K562 (cell line): ENCODE measurements around the gene ZNF687. TPM values are rescaled to one million over a fixed set of nuclear protein-coding genes. Genes with fewer than 3 reads are reported as not detected.

Experiments
- ATF4 ChIP-seq: fragments of 450-650 bp; formaldehyde crosslinking; IDR thresholded peaks from 2 replicates; pipeline ENCODE4 v1.4.0; 2022; ENCODE audit warnings: mild to moderate bottlenecking, moderate library complexity
- ATF6 ChIP-seq: sonication (generic); formaldehyde crosslinking; IDR thresholded peaks from 2 replicates; pipeline ENCODE4 v1.4.0; 2020; ENCODE audit warnings: mild to moderate bottlenecking, missing genetic modification reagents
- MBD1 ChIP-seq: fragments of 250-450 bp; sonication (Bioruptor Pico); IDR thresholded peaks from 2 replicates; pipeline ENCODE4 v1.8.0; 2022; ENCODE audit warnings: inconsistent platforms
- MIER1 ChIP-seq: fragments of 450-650 bp; IDR thresholded peaks from 2 replicates; pipeline ENCODE4 v1.6.1; 2016; ENCODE audit warnings: antibody characterized with exemption, mild to moderate bottlenecking, low read depth
- REST ChIP-seq, 2 experiments: fragments of 450-650 bp; formaldehyde crosslinking in 1 of 2; IDR thresholded peaks; 2 replicates each; pipeline versions ENCODE4 v1.4.0 to v1.6.1; 2014 to 2020; ENCODE audit warnings: mild to moderate bottlenecking in 2 of 2, borderline replicate concordance in 1 of 2, low read depth in 1 of 2
- STAT6 ChIP-seq: sonication (generic); formaldehyde crosslinking; IDR thresholded peaks from 2 replicates; pipeline ENCODE4 v1.8.1; 2023; ENCODE audit warnings: mild to moderate bottlenecking, missing genetic modification reagents
- SUPT5H ChIP-seq: fragments of 450-650 bp; IDR thresholded peaks from 2 replicates; pipeline ENCODE4 v1.6.1; 2016
- TCF15 ChIP-seq: fragments of 250-450 bp; sonication (Bioruptor Pico); IDR thresholded peaks from 2 replicates; pipeline ENCODE4 v1.8.0; 2022; ENCODE audit warnings: moderate library complexity, mild to moderate bottlenecking, inconsistent platforms
- polyA plus RNA-seq, 8 experiments: library from polyadenylated mRNA; depleted of rRNA in 4 of 8; stranded (reverse) in 5 of 8; unstranded in 3 of 8; fragments of >200 nt; fragmentation: Nextera tagmentation in 2 of 8; fragmentation: Illumina TruSeq in 1 of 8; extraction: Ambion mirVana in 2 of 8; extraction: Trizol in 1 of 8; gene quantifications; 2 replicates each; pipeline versions ENCODE4 v1.2.1 to v1.2.3, GENCODE V29; 2011 to 2014; ENCODE audit warnings: inconsistent platforms in 1 of 8, missing spikeins in 1 of 8
- total RNA-seq, 7 experiments: library from RNA; depleted of rRNA in 6 of 7; stranded (reverse); fragments of >200 nt in 6 of 7; fragmentation: Illumina TruSeq in 2 of 7; extraction: Trizol in 2 of 7; gene quantifications; 2 replicates each; pipeline versions ENCODE4 v1.2.1 to v1.2.3, GENCODE V29; 2011 to 2021; ENCODE audit warnings: low replicate concordance in 1 of 7

ZNF687 gene
- total and polyA plus RNA-seq, 9 of the 15 experiments (the other 6 are each of a cell fraction or from before 2014, with no cell fraction given): 0.13 to 26.4 (median 10.6) TPM

- no peak for TF ChIP-seq STAT6 (CRISPR knock-in tag)
- TF ChIP-seq MIER1: no peak
- TF ChIP-seq SUPT5H: no peak
- no peak for TF ChIP-seq MBD1
- TF ChIP-seq ATF6: no peak; the same call in 1 of the 2 replicates
- TF ChIP-seq ATF4 (CRISPR knock-in tag): peak; percentile 88
- no peak for TF ChIP-seq TCF15
- peak; percentile 60 for TF ChIP-seq REST (IDR thresholded peaks at IDR 0.05; ENCODE audit: borderline replicate concordance)
- no peak for TF ChIP-seq REST (CRISPR knock-in tag; IDR thresholded peaks at IDR 0.05; ENCODE audit: low read depth)
Measured at GRCh38 chr1:151311589-151312331, 29.7 kb downstream of the ZNF687 start (continued).
